Uterus (tissue), 2 donors: ENCODE measurements around the gene C16orf95.

Experiments used
- POLR2A ChIP-seq, 2 donors: fragments of 450-650 bp; IDR thresholded peaks; one replicate each; pipeline ENCODE4 v1.6.1; 2016; ENCODE audit warnings: antibody characterized with exemption in 2 of 2, mild to moderate bottlenecking in 1 of 2, moderate library complexity in 1 of 2
- TF ChIP-seq, protein P1 (sequence below), 4 experiments: fragments of 200-600 bp in 2 of 4; fragments of 450-650 bp in 2 of 4; sonication (generic) in 2 of 4; IDR thresholded peaks; one replicate each; pipeline ENCODE4 v1.5.1; 2016 to 2019; ENCODE audit warnings: antibody characterized with exemption in 4 of 4, mild to moderate bottlenecking in 2 of 4, moderate library complexity in 1 of 4

DNA sequence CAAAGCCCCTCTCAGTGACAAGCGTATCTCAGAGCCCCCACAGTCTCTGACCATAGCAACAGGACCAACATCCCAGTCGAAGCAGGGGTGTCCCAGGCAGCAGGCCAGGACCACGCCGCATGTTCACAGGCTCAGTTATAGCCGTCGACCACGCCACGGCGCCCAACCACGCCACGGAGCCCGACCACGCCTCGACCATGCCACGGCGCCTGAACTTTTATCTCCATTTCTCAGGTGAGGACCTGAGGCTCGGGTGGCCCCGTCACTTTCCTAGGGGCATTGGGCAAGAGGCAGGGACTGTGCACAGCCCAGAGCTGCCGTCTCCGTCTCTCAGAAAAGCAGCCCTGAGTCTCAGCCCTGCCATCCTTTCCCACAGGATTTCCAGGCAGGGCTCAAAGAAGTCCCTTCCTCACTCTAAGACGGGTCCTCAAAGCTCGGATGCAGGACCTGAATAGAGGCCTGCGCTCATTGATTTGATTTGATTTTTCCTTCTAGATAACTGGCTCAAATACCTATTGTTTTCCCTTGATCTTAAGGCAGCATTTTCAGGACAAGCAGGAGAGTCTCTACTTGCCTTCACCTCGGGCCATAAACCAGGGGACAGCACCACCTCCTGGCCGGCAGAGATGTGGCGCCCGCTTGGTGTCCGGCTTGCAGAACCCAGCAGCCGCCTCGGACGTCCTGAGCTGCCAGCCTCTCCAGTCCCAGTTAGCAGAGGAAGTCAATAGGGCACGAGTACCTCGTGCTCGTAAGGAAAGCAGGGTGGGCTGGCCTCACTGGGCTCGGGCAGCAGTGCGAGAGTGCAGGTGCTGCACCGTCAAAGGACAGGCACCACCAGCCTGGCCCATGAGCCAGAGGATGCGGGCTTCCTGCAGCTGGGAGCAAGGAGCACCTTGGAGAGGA lies 38.8 kb downstream of the C16orf95 start:
- TF ChIP-seq, protein P1, sequence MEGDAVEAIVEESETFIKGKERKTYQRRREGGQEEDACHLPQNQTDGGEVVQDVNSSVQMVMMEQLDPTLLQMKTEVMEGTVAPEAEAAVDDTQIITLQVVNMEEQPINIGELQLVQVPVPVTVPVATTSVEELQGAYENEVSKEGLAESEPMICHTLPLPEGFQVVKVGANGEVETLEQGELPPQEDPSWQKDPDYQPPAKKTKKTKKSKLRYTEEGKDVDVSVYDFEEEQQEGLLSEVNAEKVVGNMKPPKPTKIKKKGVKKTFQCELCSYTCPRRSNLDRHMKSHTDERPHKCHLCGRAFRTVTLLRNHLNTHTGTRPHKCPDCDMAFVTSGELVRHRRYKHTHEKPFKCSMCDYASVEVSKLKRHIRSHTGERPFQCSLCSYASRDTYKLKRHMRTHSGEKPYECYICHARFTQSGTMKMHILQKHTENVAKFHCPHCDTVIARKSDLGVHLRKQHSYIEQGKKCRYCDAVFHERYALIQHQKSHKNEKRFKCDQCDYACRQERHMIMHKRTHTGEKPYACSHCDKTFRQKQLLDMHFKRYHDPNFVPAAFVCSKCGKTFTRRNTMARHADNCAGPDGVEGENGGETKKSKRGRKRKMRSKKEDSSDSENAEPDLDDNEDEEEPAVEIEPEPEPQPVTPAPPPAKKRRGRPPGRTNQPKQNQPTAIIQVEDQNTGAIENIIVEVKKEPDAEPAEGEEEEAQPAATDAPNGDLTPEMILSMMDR (IDR thresholded peaks at IDR 0.05) = peak; percentile 44 to 82 (median 68)
- no peak for TF ChIP-seq POLR2A (IDR thresholded peaks at IDR 0.05)
